NCI-H2171 treated with DMSO at 0.1 percent for 48 hours (cell line): ENCODE measurements around the gene PSG5.
A peak's percentile ranks its signal among the peaks of the same experiment; 100 is the strongest.
"Not testable (repeated sequence)": the region's sequence is repeated elsewhere in the genome, so short reads cannot be mapped to it uniquely, and the experiment has no call there.

Experiments used
- DNase-seq: peaks from one replicate; lab custom pipeline; 2025; lab: John Stamatoyannopoulos, UW

Gene PSG5

GRCh38 chr19:43186311-43186935 is at the start of gene PSG5:
Gene PSG5 (minus strand): TSS chr19:43186536. CDS start chr19:43186405, 131 bp downstream.
- not testable (repeated sequence) for DNase-seq

- DNase-seq: not testable (repeated sequence)
These were observed 49.4 kb upstream of the PSG5 start for GRCh38 chr19:43235686-43236085.

GRCh38 chr19:43229315-43229714 is 43.0 kb upstream of the PSG5 start:
- no peak for DNase-seq

GRCh38 chr19:43228730-43229129 is 42.4 kb upstream of the PSG5 start:
- DNase-seq: not testable (repeated sequence)

GRCh38 chr19:43226986-43227385 is 40.6 kb upstream of the PSG5 start:
- DNase-seq: not testable (repeated sequence)

GRCh38 chr19:43224855-43225253 is 38.5 kb upstream of the PSG5 start:
- DNase-seq: no peak

GRCh38 chr19:43224201-43224854 is 38.0 kb upstream of the PSG5 start:
- not testable (repeated sequence) for DNase-seq

- not testable (repeated sequence) for DNase-seq
These were observed 35.6 kb upstream of the PSG5 start for GRCh38 chr19:43221891-43222290.

- not testable (repeated sequence) for DNase-seq
These were observed 32.8 kb upstream of the PSG5 start for GRCh38 chr19:43219136-43219535.

GRCh38 chr19:43215881-43216280 is 29.5 kb upstream of the PSG5 start:
- DNase-seq: not testable (repeated sequence)

GRCh38 chr19:43207991-43208390 is 21.7 kb upstream of the PSG5 start:
- no peak for DNase-seq

- peak; percentile 3 for DNase-seq
These were observed 20.8 kb upstream of the PSG5 start for GRCh38 chr19:43207174-43207573.

GRCh38 chr19:43205471-43206105 is 19.3 kb upstream of the PSG5 start, which contains the start of gene PSG4:
Gene PSG4 (minus strand): TSS chr19:43205638. CDS start chr19:43205536, 102 bp downstream.
- not testable (repeated sequence) for DNase-seq

- DNase-seq: not testable (repeated sequence)
These were observed 17.3 kb upstream of the PSG5 start for GRCh38 chr19:43203611-43204010.

- not testable (repeated sequence) for DNase-seq
These were observed 15.6 kb upstream of the PSG5 start for GRCh38 chr19:43201891-43202290.

- not testable (repeated sequence) for DNase-seq
These were observed 15.0 kb upstream of the PSG5 start for GRCh38 chr19:43201337-43201801.

- not testable (repeated sequence) for DNase-seq
These were observed 12.5 kb upstream of the PSG5 start for GRCh38 chr19:43198686-43199419.

GRCh38 chr19:43197666-43198397 is 11.5 kb upstream of the PSG5 start:
- not testable (repeated sequence) for DNase-seq

GRCh38 chr19:43194397-43194796 is 8.1 kb upstream of the PSG5 start:
- not testable (repeated sequence) for DNase-seq

GRCh38 chr19:43192381-43193155 is 6.2 kb upstream of the PSG5 start:
- DNase-seq: not testable (repeated sequence)

- DNase-seq: not testable (repeated sequence)
These were observed 1.8 kb upstream of the PSG5 start for GRCh38 chr19:43188092-43188491.
